ENCODE data around the gene ZNF532.

GRCh38 chr18:58979615-58980014 lies 114.9 kb downstream of the ZNF532 start:
- TF ChIP-seq EP300 (IDR thresholded peaks at IDR 0.05; ENCODE audit: low read depth) (no peak), POLR2A (IDR thresholded peaks at IDR 0.05) (no peak), POLR2AphosphoS5 (IDR thresholded peaks at IDR 0.05) (no peak)
- TF ChIP-seq, protein P1, sequence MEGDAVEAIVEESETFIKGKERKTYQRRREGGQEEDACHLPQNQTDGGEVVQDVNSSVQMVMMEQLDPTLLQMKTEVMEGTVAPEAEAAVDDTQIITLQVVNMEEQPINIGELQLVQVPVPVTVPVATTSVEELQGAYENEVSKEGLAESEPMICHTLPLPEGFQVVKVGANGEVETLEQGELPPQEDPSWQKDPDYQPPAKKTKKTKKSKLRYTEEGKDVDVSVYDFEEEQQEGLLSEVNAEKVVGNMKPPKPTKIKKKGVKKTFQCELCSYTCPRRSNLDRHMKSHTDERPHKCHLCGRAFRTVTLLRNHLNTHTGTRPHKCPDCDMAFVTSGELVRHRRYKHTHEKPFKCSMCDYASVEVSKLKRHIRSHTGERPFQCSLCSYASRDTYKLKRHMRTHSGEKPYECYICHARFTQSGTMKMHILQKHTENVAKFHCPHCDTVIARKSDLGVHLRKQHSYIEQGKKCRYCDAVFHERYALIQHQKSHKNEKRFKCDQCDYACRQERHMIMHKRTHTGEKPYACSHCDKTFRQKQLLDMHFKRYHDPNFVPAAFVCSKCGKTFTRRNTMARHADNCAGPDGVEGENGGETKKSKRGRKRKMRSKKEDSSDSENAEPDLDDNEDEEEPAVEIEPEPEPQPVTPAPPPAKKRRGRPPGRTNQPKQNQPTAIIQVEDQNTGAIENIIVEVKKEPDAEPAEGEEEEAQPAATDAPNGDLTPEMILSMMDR (IDR thresholded peaks at IDR 0.05), result no peak
